Activated CD4-positive, alpha-beta memory T cell treated with anti-CD3 and anti-CD28 coated beads, Interleukin-2, amount 10 ng/mL, durations not matched to agents 7 days and 5 days (primary cell): ENCODE results near the gene CA14. TPM values are rescaled to one million over a fixed set of nuclear protein-coding genes. Genes with fewer than 3 reads are reported as not detected.

Source experiments
- total RNA-seq, 2 experiments: library from RNA; stranded (reverse); gene quantifications; one replicate each; pipeline ENCODE4 v1.2.3, GENCODE V29; 2021

CA14 gene
- total RNA-seq, 2 experiments from 2014 or later, result not detected

Other genes with a start within 250 kb of the CA14 start
- gene OTUD7B, start 247.0 kb upstream of the CA14 start, total RNA-seq, result 10 to 100 TPM; 15.9 to 17.4 TPM
- gene VPS45, start 190.0 kb upstream of the CA14 start, total RNA-seq, result 10 to 100 TPM; 35.4 to 39.0 TPM
- 10 to 100 TPM; 89.8 to 92.9 TPM for gene PLEKHO1, start 107.9 kb upstream of the CA14 start, total RNA-seq
- 100 to 1,000 TPM; 185 TPM for gene ANP32E, start 21.7 kb upstream of the CA14 start, total RNA-seq
- 100 to 1,000 TPM; 142 to 144 TPM for gene APH1A, start 11.2 kb downstream of the CA14 start, total RNA-seq
- gene C1orf54, start 15.0 kb downstream of the CA14 start, total RNA-seq, result 1 to 10 TPM; 4.1 TPM
- gene CIART, start 24.8 kb downstream of the CA14 start, total RNA-seq, result 1 to 10 TPM; 1.5 to 1.7 TPM
- gene MRPS21, start 36.1 kb downstream of the CA14 start, total RNA-seq, result 10 to 100 TPM; 67.2 to 68.2 TPM
- 10 to 100 TPM; 60.3 to 64.7 TPM for gene PRPF3, start 63.8 kb downstream of the CA14 start, total RNA-seq
- gene RPRD2, start 106.4 kb downstream of the CA14 start, total RNA-seq, result 10 to 100 TPM; 33.6 to 35.0 TPM
- gene TARS2, start 229.6 kb downstream of the CA14 start, total RNA-seq, result 10 to 100 TPM; 37.2 to 38.8 TPM